ENCODE measurements around the gene VIPR1.

Gene VIPR1

DNA sequence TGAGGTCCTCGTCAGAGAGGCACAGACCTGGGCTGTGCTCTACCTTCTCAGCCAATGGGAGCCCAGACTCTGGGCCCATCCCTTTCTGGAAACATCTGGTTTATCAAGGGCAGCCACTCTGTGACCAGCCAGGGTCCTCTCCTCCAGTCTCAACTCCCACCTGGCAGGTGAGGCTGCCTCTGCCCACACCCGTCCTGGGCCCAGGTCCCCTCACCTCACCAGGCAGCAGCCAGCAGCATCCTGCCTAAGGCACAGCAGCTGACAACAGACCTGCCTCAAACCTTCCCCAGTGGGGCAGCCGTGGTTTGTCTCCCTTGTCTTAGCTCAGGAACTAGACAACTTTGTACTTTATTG lies 8.7 kb upstream of the VIPR1 start:
- DNase-seq = no peak

DNA sequence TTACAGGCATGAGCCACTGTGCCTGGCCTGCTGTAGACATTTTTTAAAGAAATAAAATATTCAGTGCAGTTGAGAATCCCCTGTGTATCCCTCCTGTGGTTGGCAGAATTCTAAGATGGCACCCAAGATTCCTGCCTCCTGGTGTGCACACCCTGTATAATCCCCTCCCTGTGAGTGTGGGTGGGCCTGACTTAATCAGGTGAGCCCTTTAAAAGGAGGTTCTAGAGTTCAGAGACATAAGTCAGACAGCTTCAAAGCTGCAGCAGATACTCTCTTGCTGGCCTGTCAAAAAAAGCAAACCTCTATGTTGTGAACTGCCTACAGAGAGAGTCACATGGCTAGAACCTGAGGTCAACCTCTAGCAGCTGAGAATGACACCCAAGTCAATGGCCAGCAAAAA lies 7.0 kb upstream of the VIPR1 start:
- no peak for DNase-seq

DNA sequence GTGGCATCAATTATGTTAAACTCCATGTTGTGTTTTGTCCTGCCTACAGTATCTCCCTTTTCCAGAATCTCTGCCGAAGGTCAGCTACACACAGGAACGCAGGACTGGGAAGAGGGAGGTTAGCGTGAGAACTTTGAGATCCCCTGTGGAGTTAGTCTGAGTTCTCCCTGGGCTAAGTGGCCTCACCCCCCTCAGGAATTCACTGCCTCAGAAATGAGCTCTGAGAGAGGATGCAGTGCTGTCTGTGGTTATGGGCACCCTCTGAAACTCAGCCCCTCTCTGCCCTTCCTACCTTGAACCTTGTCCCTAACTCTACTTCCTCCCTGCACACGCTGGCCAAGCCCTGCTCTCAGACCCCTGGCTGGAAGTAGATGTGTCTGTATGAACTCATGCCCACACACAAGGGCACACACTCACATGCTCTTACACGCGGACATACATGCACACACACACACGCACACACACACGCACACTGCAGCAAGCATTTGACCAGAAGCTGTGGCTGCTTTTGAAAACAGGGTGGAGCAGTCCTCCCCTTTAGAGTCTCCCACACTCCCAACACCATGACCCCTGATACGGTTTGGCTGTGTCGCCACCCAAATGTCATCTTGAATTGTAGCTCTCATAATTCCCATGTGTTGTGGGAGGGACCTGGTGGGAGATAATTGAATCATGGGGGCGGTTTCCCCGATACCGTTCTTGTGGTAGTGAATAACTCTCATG lies 5.3 kb upstream of the VIPR1 start:
- no peak for DNase-seq

DNA sequence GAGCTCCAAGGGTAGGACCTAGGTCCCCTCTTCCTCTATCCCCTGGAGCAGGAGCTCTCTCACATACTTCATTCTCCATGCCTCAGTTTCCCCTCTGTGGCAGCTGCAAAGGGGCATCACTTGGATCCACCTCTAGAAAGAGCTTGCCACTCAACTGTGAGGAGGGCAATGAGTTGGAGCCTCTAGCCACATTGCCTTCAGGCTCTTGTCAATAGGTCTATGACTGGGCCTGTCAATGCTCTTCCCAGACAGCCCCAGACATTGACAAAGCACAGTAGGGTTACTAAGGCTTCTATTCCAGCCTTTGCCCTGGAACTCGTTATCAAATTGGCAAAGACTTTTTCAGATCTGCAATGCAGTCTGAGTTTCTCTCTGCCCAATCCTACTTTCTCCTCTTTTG lies 4.4 kb upstream of the VIPR1 start:
- no peak for DNase-seq

DNA sequence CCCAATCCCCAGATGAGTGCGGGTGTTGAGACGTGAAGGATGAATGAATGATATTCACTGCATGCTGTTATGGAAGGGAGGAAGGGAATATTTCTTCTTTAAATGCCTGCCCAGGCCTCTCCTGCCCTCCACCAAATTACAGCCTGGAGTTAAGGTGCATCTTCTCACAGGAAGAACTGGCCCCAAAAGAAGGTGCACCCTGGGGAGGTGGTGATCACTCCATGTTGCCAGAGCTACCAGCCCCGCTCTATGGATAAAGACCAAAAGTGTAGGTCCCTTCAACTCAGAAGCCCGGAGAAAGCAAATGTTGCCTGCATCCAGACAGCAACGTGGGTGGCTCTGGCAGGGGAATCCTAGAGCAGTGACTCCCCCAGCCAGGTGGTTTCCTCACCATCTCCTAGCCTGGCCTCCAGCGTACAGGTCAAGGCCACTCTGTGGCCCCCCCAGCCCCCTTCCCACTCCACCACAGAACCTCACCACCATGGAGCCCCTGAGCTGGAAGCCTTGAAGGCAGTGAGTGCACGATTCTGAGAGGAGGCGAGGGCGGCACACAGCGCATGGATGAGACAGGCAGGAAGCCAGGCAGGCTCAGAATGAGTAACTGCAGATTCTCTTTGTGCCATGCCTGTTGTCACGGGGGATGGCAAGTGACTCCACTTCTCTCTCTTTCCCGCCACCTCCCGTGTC lies 3.5 kb upstream of the VIPR1 start:
- DNase-seq = no peak

DNA sequence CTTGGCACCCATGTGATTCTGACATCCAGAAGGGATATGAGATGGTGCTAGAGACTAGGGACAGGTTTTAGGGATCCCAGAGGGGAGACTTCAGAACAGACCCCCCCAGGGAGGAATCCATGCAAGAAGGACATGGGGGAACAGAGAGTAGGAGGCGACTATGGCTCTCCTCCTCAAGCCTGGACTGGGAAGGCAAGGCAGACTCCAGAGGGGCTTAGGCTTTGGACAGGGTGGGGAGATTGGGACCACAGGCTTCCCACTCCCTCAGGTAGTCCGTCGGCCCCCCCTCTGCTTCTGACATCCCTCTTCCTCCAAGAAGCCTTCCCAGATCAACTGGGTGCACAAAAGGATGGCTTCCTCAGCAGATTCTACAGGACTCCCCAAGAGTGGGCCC lies 3.0 kb upstream of the VIPR1 start:
- DNase-seq = no peak

DNA sequence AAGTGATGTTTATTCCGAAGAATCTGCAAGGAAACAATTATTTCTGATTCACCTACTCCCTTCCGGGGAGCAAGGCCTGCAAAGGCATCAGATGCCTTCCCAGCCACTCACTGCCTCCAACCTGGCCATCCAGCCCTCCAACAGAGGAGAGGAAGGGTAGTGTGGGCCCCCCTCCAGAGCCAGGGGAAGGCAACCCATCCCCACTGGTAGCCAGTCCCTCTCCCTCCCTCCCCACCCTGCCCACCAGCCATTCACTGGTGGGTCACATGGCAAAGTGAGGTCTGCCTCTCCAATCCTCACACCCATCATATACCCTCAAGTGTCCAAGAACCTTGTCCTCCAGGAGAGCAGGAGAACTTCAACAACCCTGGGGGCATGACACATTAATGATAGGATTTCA lies 2.4 kb upstream of the VIPR1 start:
- no peak for DNase-seq

DNA sequence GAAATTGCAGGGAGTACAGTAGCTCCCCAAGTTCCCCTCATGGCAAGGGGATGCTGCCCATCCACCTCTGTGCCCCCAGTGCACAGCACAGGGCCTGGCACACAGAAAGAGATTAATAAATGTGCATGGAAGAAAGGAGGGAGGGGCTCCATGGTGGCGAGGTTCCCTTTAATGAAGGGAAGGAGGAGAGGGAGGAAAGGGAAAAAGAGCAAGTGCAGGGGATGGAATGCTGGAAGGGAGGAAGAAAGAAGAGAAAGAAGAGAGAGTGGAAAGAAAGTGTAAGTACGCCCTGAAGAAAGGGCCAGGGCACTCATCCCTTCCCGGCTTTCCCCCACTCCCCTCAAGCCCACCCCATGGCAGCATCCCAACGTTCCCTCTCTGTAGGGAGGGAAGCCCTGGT lies 1.5 kb upstream of the VIPR1 start:
- DNase-seq = no peak

DNA sequence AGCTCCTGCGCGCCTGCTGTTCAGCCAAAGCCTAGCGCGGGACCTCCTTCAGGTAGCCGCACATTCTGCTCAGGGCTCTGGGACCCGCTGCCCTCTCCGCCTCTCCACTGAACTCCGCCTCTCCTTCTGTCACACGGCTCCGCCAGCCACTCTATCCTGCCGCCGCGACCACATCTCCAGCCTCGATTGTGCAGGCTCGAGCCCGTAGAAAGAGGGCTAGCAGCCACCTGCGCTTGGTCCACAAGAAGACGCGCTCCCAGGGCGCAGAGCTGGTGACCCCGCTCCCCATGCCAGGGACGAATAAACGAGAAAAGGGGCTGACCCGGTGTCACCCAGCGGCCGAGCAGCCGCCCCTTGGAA lies 1.1 kb upstream of the VIPR1 start:
- DNase-seq = no peak

DNA sequence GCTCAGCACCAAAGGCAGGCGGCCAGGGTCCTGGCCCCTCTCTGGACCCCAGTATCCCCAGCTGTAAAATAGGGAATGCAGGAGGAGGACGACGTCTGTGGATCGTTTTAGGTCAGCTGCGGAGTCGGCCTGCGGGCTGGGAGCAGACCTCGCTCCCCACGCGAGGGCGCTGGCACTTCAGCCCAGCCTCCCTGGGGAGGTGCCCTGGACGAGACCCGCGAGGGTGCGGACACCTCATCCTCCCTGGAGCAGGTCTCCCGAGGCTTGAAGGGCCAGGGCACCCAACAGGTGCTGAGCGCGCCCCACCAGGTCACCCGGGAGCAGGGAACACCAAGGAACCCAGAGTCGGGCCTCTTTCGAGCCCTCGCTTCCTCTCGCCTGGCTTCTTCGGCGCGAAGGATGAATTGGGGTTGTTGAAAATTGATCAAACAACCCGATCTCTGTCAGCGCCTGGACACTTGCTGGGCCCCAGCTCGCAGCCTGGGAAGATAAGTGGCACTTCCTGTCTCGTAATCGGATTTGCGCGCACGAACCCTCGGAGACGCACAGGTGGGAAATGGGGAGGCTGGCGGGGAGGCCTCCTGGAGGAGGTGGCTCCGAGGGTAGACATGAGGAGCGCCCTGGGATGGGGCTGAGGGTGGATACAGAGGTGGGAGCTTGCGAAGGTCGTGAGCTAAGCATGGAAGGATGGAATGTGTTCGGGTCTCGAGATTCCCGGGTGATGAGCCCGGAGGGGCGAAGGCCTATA lies 588 bp upstream of the VIPR1 start:
- DNase-seq = no peak

DNA sequence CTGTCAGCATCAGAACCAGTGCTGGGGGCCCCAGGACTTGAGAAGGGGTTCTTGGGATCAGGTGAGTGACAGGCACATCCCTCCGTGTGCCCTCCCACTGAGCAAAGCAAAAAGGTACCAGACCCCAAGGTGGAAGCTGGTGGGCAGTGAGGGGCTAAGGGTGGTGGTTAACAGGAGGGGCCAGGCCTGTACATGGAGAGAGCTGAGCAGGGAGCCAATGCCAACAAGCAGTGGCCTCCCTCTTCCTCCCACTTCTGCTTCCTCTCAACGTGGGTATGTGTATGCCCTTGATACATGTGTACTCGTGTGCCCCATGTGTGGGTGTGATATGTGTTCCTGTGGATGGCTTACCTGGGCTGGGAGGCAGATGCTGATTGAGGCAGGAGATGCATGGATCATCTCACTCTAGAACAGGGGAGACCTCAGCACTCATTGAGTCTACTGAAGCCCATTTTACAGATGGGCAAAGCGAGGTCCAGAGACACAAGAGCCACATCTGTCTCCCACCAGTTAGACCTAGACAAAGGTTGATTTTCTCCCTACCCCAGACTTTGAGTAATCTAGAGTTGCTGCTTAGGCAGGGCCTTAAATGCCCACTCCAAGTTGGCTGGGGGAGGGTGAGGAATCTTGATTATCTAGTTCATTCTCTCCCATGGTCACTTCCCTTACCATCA lies 945 bp downstream of the VIPR1 start:
- DNase-seq = no peak

DNA sequence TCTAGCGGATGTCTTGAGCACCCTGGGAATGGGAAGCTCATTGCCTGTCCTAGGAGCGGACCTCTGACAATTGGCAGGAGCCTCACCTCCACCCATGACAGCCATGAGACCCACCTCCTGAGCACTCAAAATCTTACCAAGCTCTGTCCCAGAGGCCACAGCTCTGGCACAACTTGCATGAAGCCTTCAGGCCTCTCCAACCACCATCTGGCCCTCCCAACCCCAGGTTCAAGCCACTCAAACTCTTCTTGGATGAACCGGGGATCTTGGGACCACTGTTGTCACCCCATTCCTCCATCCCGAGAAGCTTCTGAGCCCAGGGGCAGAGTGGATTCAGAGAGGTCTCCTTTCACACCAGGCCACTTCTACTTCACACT lies 1.5 kb downstream of the VIPR1 start:
- no peak for DNase-seq

DNA sequence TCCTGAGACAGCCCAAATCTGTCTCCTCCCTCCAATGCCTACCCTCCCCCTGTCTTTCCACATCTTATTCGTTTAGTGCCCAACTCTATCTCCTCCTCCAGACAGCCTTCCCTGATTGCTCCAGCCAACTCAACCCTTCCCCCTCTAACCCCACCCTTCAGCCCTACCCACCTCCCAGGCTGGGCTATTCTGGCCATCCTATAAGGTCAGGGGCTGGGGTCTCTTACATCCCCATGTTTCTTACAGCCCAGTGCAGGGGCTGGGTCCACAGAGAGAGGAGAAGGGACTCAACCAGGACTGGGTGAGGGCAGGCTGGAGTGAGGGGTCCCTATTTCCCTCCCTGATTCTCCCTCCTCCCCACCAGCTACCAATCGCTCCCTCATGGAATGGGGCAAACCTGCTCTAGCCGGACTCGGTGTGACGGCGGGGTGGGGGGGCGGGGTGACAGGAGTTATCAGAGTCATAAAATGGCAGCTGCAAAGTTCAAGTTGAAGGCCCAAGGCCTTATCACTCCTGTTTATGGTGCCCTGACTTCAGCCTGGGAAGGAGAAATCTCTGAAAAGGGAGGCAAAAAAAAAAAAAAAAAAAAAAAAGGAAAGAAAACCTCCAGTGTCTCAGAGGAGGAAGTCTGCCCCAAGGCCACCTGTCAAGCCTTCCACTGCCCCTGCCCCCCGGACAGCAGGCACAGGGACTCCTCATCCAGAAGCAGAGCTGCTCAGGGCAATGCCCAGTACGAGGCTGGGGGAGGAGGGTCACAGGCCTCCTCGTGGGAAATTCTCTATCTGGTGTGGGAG lies 2.1 kb downstream of the VIPR1 start:
- DNase-seq = no peak

DNA sequence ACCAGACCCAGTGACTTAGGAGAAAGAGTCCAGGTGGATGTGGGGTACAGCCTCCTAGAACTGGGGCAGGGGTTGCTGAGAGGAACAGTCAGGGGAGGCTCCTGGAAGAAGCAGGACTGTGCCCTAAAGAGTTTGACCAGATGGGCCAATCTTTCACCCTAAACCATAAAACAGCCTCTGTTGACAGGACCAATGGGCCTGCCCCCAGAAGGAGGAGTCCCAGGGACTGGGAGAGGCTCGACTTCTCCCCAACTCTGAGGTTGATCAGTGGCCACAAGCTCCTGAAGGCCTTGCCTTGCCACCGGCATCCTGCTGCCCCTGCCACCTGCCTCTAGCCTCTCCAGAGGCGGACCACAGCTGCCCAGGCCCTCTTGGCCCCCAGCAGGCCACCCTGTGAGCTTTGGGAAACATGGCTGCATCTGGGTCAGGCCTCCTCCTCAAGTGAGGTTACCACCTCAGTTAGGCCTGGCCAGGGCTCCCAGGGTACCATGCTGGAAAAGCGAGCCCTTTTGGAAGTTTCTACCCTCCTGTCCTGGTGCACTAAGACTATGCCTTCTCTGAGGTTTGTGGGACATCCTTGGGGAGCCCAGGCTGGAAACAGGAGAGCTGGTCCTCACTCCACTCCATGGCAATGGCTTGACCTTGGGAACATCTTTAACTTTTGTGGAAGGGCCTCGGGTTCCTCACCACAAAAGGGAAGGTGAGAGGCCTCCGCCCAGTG lies 2.8 kb downstream of the VIPR1 start:
- no peak for DNase-seq

DNA sequence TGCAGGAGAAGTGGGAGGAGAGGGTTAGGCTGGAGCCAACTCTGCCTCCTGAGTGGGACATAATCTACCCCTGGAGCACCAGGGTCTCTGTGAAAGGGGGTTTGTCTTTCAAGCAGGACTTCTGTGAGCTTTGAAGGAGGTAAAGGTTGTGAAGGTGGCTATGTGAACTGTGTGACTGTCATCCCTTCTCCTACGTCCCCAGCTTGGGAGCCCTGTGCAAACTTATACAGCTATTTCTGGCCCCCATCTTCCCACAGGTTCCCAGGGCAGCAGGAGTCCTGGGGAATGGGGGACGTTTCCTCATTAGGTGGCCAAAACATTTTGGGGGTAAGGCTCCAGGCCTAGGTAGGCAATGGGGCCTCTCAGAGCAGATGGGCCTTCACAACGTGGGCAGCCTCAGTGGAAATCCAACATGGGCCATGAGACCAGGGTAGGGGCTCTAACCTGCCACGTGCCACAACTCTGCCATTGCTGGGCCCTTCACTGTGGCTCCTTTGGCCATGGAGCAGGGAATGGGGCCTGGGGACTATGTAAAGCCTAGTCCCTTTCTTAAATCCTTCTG lies 3.5 kb downstream of the VIPR1 start:
- no peak for DNase-seq

DNA sequence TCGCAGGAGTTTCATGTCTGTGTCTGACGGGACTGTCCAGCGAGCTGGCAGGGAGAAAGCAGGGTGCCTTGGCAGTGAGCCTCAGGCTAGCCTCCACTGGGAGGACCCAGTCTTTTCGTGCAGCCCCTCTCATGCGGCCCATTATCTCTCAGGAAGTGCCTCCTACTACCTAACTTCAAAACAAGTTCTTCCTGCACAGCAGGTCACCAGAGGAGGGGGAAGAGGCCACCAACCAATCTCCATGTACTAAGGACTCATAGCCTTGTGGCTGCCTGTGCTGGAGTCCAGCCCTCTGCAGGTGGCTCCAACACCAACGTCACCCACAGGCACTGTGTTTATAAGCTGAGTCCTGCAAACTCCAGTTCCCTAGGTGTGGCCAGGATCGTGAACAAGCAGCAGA lies 4.8 kb downstream of the VIPR1 start:
- DNase-seq = no peak

DNA sequence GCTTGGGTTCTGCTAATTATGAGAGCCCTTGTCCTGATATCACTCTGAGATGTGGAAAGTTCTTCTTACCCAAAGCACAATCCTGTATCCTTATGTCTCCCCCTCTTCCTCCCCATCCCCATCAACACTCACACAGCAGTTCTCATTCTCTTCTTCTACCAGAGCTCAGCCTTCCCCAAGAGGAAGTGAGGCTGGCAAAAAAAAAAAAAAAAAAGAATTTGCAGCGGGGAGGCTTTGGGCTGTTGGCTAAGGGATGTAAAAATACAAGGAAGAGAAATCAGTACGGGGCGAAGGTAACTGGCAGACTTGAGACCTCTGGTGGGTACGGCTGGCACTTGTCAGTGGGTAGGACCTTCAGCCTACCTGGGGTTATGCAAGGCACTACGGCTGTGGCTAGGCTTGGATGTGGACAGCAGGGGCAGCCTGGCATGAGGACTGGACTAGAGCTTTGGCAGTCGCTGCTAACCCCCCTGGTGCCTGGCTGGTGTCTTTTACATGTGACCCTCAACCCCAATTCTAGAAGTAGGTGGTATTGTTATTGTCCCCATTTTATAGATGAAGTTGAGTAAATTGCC lies 5.4 kb downstream of the VIPR1 start:
- no peak for DNase-seq

DNA sequence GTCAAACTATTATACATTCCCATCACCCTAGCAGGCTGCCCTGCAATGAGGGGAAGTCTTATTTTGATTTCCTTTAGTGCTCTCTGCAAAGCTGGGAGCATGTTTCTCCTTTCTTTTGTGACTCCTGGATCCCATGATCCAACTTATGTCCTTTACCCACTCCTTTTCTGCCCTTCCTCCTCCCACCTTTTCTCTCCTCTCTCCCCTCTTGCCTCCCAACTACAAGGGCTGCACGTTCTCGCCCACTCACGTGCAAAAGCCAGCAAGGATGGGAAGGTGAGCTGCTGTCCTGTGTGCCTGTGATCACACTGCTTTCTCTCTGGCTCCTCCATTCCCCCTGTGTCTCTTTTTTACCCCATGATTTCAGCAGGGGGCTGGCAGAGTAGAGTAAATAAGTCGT lies 6.1 kb downstream of the VIPR1 start:
- no peak for DNase-seq

DNA sequence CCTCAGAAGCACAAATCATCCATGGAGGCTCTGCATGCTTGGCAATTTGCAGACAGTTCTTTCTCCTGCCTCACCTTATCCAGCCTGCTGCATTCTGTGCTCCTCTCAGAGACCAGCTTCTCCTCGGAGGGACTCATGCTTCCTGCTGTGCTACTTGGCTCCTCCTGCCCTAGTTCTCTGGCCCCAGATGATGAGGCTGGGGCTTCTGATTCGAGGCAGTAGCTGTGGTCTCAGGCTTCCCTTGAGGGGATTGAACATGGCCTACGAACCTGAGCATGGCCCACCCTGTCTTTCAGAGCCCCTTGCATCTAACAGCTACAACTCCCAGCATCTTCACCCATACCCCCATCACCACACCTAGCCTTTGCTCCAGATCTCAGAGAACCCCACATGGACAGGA lies 6.7 kb downstream of the VIPR1 start:
- DNase-seq = no peak

DNA sequence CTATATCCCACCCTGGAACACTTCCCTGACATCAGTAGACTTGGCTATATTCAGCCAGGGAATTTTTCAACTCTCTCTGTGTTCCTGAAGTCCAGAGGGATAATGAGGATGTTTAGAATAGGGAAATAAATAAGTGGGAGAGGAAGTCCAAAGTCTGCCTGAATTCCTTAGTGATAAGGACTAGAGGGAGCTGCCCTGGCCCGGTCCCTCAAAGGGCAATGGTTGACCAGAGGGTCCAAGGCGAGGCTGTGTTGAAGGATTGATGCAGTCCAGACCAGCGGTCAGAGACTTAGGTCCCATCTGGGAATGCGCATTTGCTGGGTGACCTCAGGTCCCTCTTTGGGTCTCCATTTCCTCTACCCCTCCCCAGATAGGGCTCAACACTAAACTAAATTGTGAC lies 7.9 kb downstream of the VIPR1 start:
- no peak for DNase-seq

DNA sequence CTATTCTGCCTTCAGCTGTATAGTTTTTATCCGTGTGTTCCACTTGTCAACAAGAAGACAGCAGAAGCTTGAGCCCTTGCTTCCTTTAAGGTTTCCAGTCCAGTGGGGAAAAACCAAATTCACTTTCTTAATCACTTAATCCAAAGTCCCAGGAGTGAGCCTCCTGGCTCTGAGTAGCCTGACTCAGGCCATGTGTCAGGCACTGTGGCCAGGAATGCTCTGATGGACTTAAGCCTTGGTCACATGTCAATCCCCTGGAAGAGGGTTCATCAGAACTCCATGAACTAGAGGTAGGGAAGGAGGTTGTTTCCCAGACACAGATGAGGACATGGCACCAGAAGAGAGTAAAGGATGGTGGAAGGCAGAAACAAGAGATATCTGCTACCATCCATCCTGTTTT lies 8.8 kb downstream of the VIPR1 start:
- no peak for DNase-seq

DNA sequence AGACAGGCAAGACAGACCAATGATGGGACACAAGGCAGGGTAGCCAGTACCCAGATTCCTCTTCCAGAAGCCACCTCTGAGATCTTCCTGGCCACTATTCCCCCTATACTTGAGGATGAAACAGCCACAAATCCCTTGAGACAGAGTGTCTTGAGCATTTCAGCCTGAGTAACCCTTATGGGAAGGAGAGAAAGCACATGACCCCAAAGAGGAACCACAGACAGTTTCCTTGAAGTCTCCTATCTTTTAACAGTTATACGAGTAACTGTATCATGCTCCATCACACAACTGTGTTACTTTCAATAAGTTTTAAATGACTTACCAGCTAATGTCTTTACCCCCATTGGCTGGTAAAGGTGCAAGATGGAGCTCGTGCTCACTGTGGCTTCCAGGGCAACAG lies 9.3 kb downstream of the VIPR1 start:
- no peak for DNase-seq
